Erythroblast (primary cell): Measurements from ENCODE around the gene GPSM3.

Experiments used
- GATA1 ChIP-seq: IDR thresholded peaks from 2 replicates; pipeline ENCODE4 v1.6.1; 2011; ENCODE audit warnings: low read depth, mild to moderate bottlenecking, control low read depth, low read length, moderate library complexity
- POLR2A ChIP-seq: IDR thresholded peaks from 2 replicates; pipeline ENCODE4 v1.6.1; 2011; ENCODE audit warnings: mild to moderate bottlenecking, low read length

GRCh38 chr6:32183483-32184083, 8.9 kb downstream of the GPSM3 start:
- TF ChIP-seq POLR2A (no peak), GATA1 (no peak)
